ENCODE data around the gene IGFL1. TPM values are rescaled to one million over a fixed set of nuclear protein-coding genes. Genes with fewer than 3 reads are reported as not detected.

IGFL1 gene
- total and polyA plus RNA-seq, 2 of the 8 experiments (the other 6 are each of a cell fraction or from before 2014, with no cell fraction given): not detected

- Histone ChIP-seq H3K27ac (ENCODE audit: low read depth, low read length) (no peak overlapping the region), H2BK20ac (ENCODE audit: low read length) (no peak overlapping the region), H2AFZ (ENCODE audit: low read length) (no peak overlapping the region), H3K79me2 (ENCODE audit: control insufficient read depth in 1 of 2, insufficient read depth in 2 of 2, low read length in 2 of 2) (no peaks in the 10 kb centered on the region), H3K14ac (ENCODE audit: insufficient read length) (no peak overlapping the region), H3K27me3 (replicated peaks in 1 of 4; ENCODE audit: control insufficient read depth in 3 of 4, extremely low read depth in 1 of 4, insufficient read depth in 3 of 4, low read length in 3 of 4) (no peaks in the 10 kb centered on the region), H4K91ac (replicated peaks; ENCODE audit: insufficient read length, low read length) (no peak overlapping the region), H3K56ac (replicated peaks; ENCODE audit: insufficient read length, low read depth, low read length) (no peak overlapping the region), H4K5ac (ENCODE audit: insufficient read length, low read depth, low read length) (no peak overlapping the region), H3K79me1 (ENCODE audit: low read depth, low read length) (no peaks in the 10 kb centered on the region), H3K36me3 (ENCODE audit: control insufficient read depth in 2 of 4, insufficient read depth in 4 of 4, low read length in 3 of 4) (no peaks in the 10 kb centered on the region), H2BK15ac (ENCODE audit: low read length) (no peak overlapping the region), H3K4me2 (ENCODE audit: insufficient read depth in 1 of 2, low read depth in 2 of 2, low read length in 2 of 2) (no peak overlapping the region), H3K18ac (ENCODE audit: extremely low read depth, low read length) (no peak overlapping the region), H2BK12ac (ENCODE audit: low read depth, low read length) (no peak overlapping the region), H3K23me2 (ENCODE audit: low read depth, low read length) (no peaks in the 10 kb centered on the region), H3K4me1 (replicated peaks in 1 of 4; ENCODE audit: control insufficient read depth in 3 of 4, insufficient read depth in 4 of 4, low read length in 3 of 4) (no peaks in the 10 kb centered on the region), H3K23ac (ENCODE audit: insufficient read length) (no peak overlapping the region), H2BK5ac (ENCODE audit: low read depth, low read length) (no peak overlapping the region), H2AK5ac (ENCODE audit: low read depth, low read length) (no peak overlapping the region), H2BK120ac (replicated peaks; ENCODE audit: low read depth, low read length) (no peak overlapping the region), H3K9ac (replicated peaks in 1 of 4; ENCODE audit: extremely low read depth in 1 of 4, low read depth in 3 of 4, low read length in 3 of 4) (no peak overlapping the region), H3K4ac (replicated peaks; ENCODE audit: insufficient read length, low read depth, low read length) (no peak overlapping the region), H3K9me3 (ENCODE audit: insufficient read depth in 2 of 2, low read depth in 1 of 2, low read length in 1 of 2) (no peaks in the 10 kb centered on the region), H4K20me1 (replicated peaks in 1 of 2; ENCODE audit: control insufficient read depth in 1 of 2, insufficient read depth in 2 of 2, low read length in 2 of 2) (no peaks in the 10 kb centered on the region), H4K8ac (ENCODE audit: extremely low read depth, insufficient read depth, low read length) (no peak overlapping the region), H3K4me3 (ENCODE audit: extremely low read depth in 1 of 4, insufficient read depth in 2 of 4, low read depth in 3 of 4, low read length in 4 of 4) (no peak overlapping the region)
- FAIRE-seq: no peak
- POLR2A ChIA-PET (ENCODE audit: partially characterized antibody): no interaction called here
- DNase-seq (ENCODE audit: low read depth in 1 of 2, low spot score in 2 of 2): no peak
- TF ChIP-seq EZH2 (IDR thresholded peaks at IDR 0.05; ENCODE audit: low read depth, low read length, severe bottlenecking) (no peak), FOSL1 (IDR thresholded peaks at IDR 0.05; ENCODE audit: insufficient read depth, low read depth, low read length) (no peak), HDAC2 (IDR thresholded peaks at IDR 0.05; ENCODE audit: borderline replicate concordance in 1 of 2, low read depth in 2 of 2, low read length in 2 of 2) (no peak), TEAD4 (IDR thresholded peaks at IDR 0.05; ENCODE audit: low read depth, low read length) (no peak), SP4 (IDR thresholded peaks at IDR 0.05; ENCODE audit: low read length) (no peak)
- CTCF ChIA-PET (ENCODE audit: partially characterized antibody): interaction anchor here (0.6 to 2.3 kb wide), 9 partner anchors 8 to 115 kb away, joined by 3 to 16 read pairs (median 5); no protein-coding TSS in a partner anchor
- 90% methylated on average over 11 of the region's 11 CpGs; no CpG with 5 or more reads in 1 of the 2 experiments for WGBS, 2 experiments (ENCODE audit: extremely low coverage in 1 of 2, insufficient coverage in 1 of 2, insufficient read length in 1 of 2, insufficient replicate concordance in 2 of 2, low coverage in 1 of 2, low lambda C conversion rate in 2 of 2, missing lambda C conversion rate in 1 of 2)
These were observed 36.4 kb upstream of the IGFL1 start for GRCh38 chr19:46192992-46193650.

Data from H1 (cell line).